WTC11 (cell line): ENCODE measurements around the gene MAGI2. TPM values are rescaled to one million over a fixed set of nuclear protein-coding genes. Genes with fewer than 3 reads are reported as not detected.

Experiments used
- ATAC-seq: fragments of 200-7000 bp; cut with Tn5 transposase; 2 replicates; pipeline ENCODE4 v1.10.0; 2021; ENCODE audit warnings: mild to moderate bottlenecking, moderate library complexity
- CTCF ChIA-PET: fragments of 300-600 bp; sonication (Branson Sonifier 250); formaldehyde crosslinking; loops from one replicate; lab custom pipeline; 2021; ENCODE audit warnings: antibody characterized with exemption; lab: Charles Lee
- POLR2A ChIA-PET: fragments of 350-600 bp; sonication (Branson Sonifier 250); formaldehyde crosslinking; loops from one replicate; lab custom pipeline; 2021; ENCODE audit warnings: antibody characterized with exemption; lab: Charles Lee
- DNase-seq: peaks from one replicate; pipeline ENCODE4 v3.0.0; 2021; ENCODE audit warnings: low spot score
- H3K27ac Mint-ChIP-seq: 2 replicates; pipeline ENCODE4 v1.8.0; 2021; ENCODE audit warnings: mixed read lengths
- H3K27me3 Mint-ChIP-seq: 2 replicates; pipeline ENCODE4 v1.8.0; 2021; ENCODE audit warnings: low read depth, mild to moderate bottlenecking, moderate library complexity, mixed read lengths
- H3K36me3 Mint-ChIP-seq: 2 replicates; pipeline ENCODE4 v1.8.0; 2021; ENCODE audit warnings: mixed read lengths
- H3K4me1 Mint-ChIP-seq: 2 replicates; pipeline ENCODE4 v1.8.0; 2022; ENCODE audit warnings: mixed read lengths
- H3K4me3 Mint-ChIP-seq: 2 replicates; pipeline ENCODE4 v1.8.0; 2021; ENCODE audit warnings: mild to moderate bottlenecking, moderate library complexity, mixed read lengths
- H3K9me3 Mint-ChIP-seq: 2 replicates; pipeline ENCODE4 v1.8.0; 2021; ENCODE audit warnings: mixed read lengths
- CDX4 ChIP-seq: fragments of 250-450 bp; sonication (Bioruptor Pico); IDR thresholded peaks from 2 replicates; pipeline ENCODE4 v1.9.0; 2021; ENCODE audit warnings: moderate library complexity, mild to moderate bottlenecking, inconsistent platforms, borderline replicate concordance
- FOXP4 ChIP-seq: sonication (generic); formaldehyde crosslinking; IDR thresholded peaks from 2 replicates; pipeline ENCODE4 v1.8.0; 2022; ENCODE audit warnings: mild to moderate bottlenecking, missing genetic modification reagents
- GABPB1 ChIP-seq: sonication (generic); formaldehyde crosslinking; IDR thresholded peaks from 2 replicates; pipeline ENCODE4 v1.8.1; 2023; ENCODE audit warnings: mild to moderate bottlenecking, missing genetic modification reagents
- KAT7 ChIP-seq: sonication (generic); formaldehyde crosslinking; IDR thresholded peaks from 2 replicates; pipeline ENCODE4 v1.8.1; 2023; ENCODE audit warnings: missing genetic modification reagents, mild to moderate bottlenecking, borderline replicate concordance
- MXD4 ChIP-seq: fragments of 250-450 bp; sonication (Bioruptor Pico); IDR thresholded peaks from 2 replicates; pipeline ENCODE4 v1.8.0; 2021; ENCODE audit warnings: mild to moderate bottlenecking, moderate library complexity, borderline replicate concordance
- MYBL2 ChIP-seq: sonication (generic); formaldehyde crosslinking; IDR thresholded peaks from 2 replicates; pipeline ENCODE4 v1.8.1; 2023; ENCODE audit warnings: mild to moderate bottlenecking, moderate library complexity, missing genetic modification reagents
- NFE2L1 ChIP-seq: sonication (generic); formaldehyde crosslinking; IDR thresholded peaks from 2 replicates; pipeline ENCODE4 v1.8.1; 2023; ENCODE audit warnings: missing genetic modification reagents
- NR3C1 ChIP-seq: sonication (generic); formaldehyde crosslinking; conservative IDR thresholded peaks from 2 replicates; pipeline ENCODE4 v1.8.1; 2023; ENCODE audit warnings: low read depth, mild to moderate bottlenecking, missing genetic modification reagents
- OVOL2 ChIP-seq: fragments of 250-450 bp; sonication (Bioruptor Pico); IDR thresholded peaks from 2 replicates; pipeline ENCODE4 v1.9.0; 2021; ENCODE audit warnings: mild to moderate bottlenecking, borderline replicate concordance
- PRRX2 ChIP-seq: fragments of 250-450 bp; sonication (Bioruptor Pico); IDR thresholded peaks from 2 replicates; pipeline ENCODE4 v1.8.0; 2021; ENCODE audit warnings: mild to moderate bottlenecking
- SMAD4 ChIP-seq: sonication (generic); formaldehyde crosslinking; IDR thresholded peaks from 2 replicates; pipeline ENCODE4 v1.8.0; 2022; ENCODE audit warnings: mild to moderate bottlenecking, missing genetic modification reagents
- SP1 ChIP-seq: sonication (generic); formaldehyde crosslinking; conservative IDR thresholded peaks from 2 replicates; pipeline ENCODE4 v1.8.1; 2022; ENCODE audit warnings: missing genetic modification reagents
- USF1 ChIP-seq: sonication (generic); formaldehyde crosslinking; IDR thresholded peaks from 2 replicates; pipeline ENCODE4 v1.8.0; 2022; ENCODE audit warnings: mild to moderate bottlenecking, missing genetic modification reagents
- ZNF232 ChIP-seq: sonication (generic); formaldehyde crosslinking; IDR thresholded peaks from 2 replicates; pipeline ENCODE4 v1.8.0; 2022; ENCODE audit warnings: mild to moderate bottlenecking, missing genetic modification reagents
- ZNF423 ChIP-seq: fragments of 250-450 bp; sonication (Bioruptor Pico); IDR thresholded peaks from 2 replicates; pipeline ENCODE4 v2.1.2; 2022; ENCODE audit warnings: mild to moderate bottlenecking, moderate library complexity
- total RNA-seq: library from RNA; stranded (reverse); gene quantifications from 3 replicates; pipeline ENCODE4 v1.2.3, GENCODE V29; 2021
- TF ChIP-seq, protein P1 (sequence below): sonication (generic); formaldehyde crosslinking; IDR thresholded peaks from 2 replicates; pipeline ENCODE4 v1.8.1; 2022; ENCODE audit warnings: low read depth, mild to moderate bottlenecking, moderate library complexity, missing genetic modification reagents, borderline replicate concordance
- TF ChIP-seq, protein P2 (sequence below): sonication (generic); formaldehyde crosslinking; IDR thresholded peaks from 2 replicates; pipeline ENCODE4 v1.8.0; 2022; ENCODE audit warnings: missing genetic modification reagents
- TF ChIP-seq, protein P3 (sequence below): sonication (generic); formaldehyde crosslinking; conservative IDR thresholded peaks from 2 replicates; pipeline ENCODE4 v1.8.1; 2023; ENCODE audit warnings: mild to moderate bottlenecking, low read depth, missing genetic modification reagents, moderate library complexity
- TF ChIP-seq, protein P4 (sequence below): fragments of 250-450 bp; sonication (Bioruptor Pico); IDR thresholded peaks from 2 replicates; pipeline ENCODE4 v1.9.0; 2021; ENCODE audit warnings: mild to moderate bottlenecking

The MAGI2 gene
- total RNA-seq, 1 experiment from 2014 or later = 26.6 TPM

- TF ChIP-seq, protein P1, sequence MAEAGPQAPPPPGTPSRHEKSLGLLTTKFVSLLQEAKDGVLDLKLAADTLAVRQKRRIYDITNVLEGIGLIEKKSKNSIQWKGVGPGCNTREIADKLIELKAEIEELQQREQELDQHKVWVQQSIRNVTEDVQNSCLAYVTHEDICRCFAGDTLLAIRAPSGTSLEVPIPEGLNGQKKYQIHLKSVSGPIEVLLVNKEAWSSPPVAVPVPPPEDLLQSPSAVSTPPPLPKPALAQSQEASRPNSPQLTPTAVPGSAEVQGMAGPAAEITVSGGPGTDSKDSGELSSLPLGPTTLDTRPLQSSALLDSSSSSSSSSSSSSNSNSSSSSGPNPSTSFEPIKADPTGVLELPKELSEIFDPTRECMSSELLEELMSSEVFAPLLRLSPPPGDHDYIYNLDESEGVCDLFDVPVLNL (CRISPR knock-in tag) = no peak
- no peak for TF ChIP-seq KAT7 (CRISPR knock-in tag)
- TF ChIP-seq NFE2L1 (CRISPR knock-in tag) = no peak
- TF ChIP-seq, protein P2, sequence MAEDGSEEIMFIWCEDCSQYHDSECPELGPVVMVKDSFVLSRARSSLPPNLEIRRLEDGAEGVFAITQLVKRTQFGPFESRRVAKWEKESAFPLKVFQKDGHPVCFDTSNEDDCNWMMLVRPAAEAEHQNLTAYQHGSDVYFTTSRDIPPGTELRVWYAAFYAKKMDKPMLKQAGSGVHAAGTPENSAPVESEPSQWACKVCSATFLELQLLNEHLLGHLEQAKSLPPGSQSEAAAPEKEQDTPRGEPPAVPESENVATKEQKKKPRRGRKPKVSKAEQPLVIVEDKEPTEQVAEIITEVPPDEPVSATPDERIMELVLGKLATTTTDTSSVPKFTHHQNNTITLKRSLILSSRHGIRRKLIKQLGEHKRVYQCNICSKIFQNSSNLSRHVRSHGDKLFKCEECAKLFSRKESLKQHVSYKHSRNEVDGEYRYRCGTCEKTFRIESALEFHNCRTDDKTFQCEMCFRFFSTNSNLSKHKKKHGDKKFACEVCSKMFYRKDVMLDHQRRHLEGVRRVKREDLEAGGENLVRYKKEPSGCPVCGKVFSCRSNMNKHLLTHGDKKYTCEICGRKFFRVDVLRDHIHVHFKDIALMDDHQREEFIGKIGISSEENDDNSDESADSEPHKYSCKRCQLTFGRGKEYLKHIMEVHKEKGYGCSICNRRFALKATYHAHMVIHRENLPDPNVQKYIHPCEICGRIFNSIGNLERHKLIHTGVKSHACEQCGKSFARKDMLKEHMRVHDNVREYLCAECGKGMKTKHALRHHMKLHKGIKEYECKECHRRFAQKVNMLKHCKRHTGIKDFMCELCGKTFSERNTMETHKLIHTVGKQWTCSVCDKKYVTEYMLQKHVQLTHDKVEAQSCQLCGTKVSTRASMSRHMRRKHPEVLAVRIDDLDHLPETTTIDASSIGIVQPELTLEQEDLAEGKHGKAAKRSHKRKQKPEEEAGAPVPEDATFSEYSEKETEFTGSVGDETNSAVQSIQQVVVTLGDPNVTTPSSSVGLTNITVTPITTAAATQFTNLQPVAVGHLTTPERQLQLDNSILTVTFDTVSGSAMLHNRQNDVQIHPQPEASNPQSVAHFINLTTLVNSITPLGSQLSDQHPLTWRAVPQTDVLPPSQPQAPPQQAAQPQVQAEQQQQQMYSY (CRISPR knock-in tag) = no peak
- TF ChIP-seq GABPB1 (CRISPR knock-in tag) = no peak
- no peak for TF ChIP-seq FOXP4 (CRISPR knock-in tag)
- no peak for TF ChIP-seq ZNF423
- TF ChIP-seq PRRX2 (CRISPR knock-in tag) = no peak
- no peak for TF ChIP-seq OVOL2 (CRISPR knock-in tag)
- TF ChIP-seq, all 79 proteins: peak for 0
Measured at GRCh38 chr7:78904983-78905382, 548.5 kb downstream of the MAGI2 start (continued).

DNA sequence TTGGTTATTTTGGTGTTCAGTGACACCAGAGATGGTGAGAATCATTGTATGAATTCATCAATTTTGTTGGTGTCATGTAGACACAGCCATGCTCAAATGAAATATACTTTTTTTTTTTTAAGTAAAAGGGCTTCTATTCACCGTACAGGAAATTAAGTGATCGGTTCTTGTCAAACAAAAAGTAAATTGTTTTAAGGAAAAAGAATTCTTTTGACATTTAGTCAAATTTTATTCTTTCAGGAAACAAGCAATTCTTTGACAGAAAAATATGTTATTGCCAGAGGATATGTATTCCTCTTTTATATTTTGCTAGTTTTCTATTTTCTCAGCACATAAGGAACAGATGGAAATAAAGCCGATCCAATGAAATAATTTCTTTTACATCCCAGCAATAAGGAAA lies 551.9 kb downstream of the MAGI2 start:
- Mint-ChIP-seq H3K4me1 (peaks cover 8% of the 10 kb centered on the region), H3K36me3 (no peaks in the 10 kb centered on the region)

DNA sequence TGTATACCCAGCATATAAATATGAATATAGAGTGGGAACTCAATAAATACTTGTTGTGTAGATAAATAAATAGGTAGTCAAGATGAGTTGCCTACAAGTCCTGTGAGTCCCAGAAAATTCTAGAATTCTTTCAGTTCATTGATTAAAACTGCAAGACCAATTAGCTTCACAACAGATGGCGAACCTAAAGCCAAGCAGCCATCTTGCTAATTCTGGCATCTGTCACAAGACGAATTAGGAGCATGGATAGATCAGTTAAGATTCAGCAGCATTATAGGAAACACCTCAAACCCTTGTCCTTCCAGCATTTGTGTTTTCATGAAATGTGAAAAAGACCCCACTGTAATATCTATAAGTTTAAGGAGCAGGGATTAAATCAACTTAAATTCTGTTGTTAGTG lies 552.7 kb downstream of the MAGI2 start:
- Mint-ChIP-seq H3K27me3 (no peaks in the 10 kb centered on the region), H3K9me3 (peaks cover 10% of the 10 kb centered on the region), H3K27ac (no peak overlapping the region), H3K4me3 (no peak overlapping the region), H3K36me3 (no peaks in the 10 kb centered on the region), H3K4me1 (peaks cover 8% of the 10 kb centered on the region)
- ChIA-PET CTCF (interaction anchor here (0.9 kb wide), 1 partner anchor 390 kb away, joined by 3 read pairs; no protein-coding TSS in a partner anchor), POLR2A (no interaction called here)
- DNase-seq (no peak), ATAC-seq (no peak)
- TF ChIP-seq CDX4 (CRISPR knock-in tag) = no peak
- no peak for TF ChIP-seq SMAD4 (CRISPR knock-in tag)
- TF ChIP-seq USF1 = no peak
- TF ChIP-seq, protein P3, sequence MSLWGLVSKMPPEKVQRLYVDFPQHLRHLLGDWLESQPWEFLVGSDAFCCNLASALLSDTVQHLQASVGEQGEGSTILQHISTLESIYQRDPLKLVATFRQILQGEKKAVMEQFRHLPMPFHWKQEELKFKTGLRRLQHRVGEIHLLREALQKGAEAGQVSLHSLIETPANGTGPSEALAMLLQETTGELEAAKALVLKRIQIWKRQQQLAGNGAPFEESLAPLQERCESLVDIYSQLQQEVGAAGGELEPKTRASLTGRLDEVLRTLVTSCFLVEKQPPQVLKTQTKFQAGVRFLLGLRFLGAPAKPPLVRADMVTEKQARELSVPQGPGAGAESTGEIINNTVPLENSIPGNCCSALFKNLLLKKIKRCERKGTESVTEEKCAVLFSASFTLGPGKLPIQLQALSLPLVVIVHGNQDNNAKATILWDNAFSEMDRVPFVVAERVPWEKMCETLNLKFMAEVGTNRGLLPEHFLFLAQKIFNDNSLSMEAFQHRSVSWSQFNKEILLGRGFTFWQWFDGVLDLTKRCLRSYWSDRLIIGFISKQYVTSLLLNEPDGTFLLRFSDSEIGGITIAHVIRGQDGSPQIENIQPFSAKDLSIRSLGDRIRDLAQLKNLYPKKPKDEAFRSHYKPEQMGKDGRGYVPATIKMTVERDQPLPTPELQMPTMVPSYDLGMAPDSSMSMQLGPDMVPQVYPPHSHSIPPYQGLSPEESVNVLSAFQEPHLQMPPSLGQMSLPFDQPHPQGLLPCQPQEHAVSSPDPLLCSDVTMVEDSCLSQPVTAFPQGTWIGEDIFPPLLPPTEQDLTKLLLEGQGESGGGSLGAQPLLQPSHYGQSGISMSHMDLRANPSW (CRISPR knock-in tag) = no peak
- TF ChIP-seq MYBL2 (CRISPR knock-in tag) = no peak
- TF ChIP-seq SP1 (CRISPR knock-in tag) = no peak
- no peak for TF ChIP-seq MXD4 (CRISPR knock-in tag)

More for the DNA sequence above, 551.9 kb downstream of the MAGI2 start:
- Mint-ChIP-seq H3K27me3 (no peaks in the 10 kb centered on the region), H3K4me3 (no peak overlapping the region), H3K9me3 (peaks cover 10% of the 10 kb centered on the region), H3K27ac (no peak overlapping the region)
- POLR2A ChIA-PET = no interaction called here
- ATAC-seq = no peak
- no peak for TF ChIP-seq ZNF232 (CRISPR knock-in tag)
- TF ChIP-seq ZNF423 = no peak
- TF ChIP-seq NR3C1 (CRISPR knock-in tag) = no peak
- TF ChIP-seq KAT7 (CRISPR knock-in tag) = no peak
- TF ChIP-seq, protein P4, sequence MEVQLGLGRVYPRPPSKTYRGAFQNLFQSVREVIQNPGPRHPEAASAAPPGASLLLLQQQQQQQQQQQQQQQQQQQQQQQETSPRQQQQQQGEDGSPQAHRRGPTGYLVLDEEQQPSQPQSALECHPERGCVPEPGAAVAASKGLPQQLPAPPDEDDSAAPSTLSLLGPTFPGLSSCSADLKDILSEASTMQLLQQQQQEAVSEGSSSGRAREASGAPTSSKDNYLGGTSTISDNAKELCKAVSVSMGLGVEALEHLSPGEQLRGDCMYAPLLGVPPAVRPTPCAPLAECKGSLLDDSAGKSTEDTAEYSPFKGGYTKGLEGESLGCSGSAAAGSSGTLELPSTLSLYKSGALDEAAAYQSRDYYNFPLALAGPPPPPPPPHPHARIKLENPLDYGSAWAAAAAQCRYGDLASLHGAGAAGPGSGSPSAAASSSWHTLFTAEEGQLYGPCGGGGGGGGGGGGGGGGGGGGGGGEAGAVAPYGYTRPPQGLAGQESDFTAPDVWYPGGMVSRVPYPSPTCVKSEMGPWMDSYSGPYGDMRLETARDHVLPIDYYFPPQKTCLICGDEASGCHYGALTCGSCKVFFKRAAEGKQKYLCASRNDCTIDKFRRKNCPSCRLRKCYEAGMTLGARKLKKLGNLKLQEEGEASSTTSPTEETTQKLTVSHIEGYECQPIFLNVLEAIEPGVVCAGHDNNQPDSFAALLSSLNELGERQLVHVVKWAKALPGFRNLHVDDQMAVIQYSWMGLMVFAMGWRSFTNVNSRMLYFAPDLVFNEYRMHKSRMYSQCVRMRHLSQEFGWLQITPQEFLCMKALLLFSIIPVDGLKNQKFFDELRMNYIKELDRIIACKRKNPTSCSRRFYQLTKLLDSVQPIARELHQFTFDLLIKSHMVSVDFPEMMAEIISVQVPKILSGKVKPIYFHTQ (CRISPR knock-in tag) = no peak
- TF ChIP-seq, all 79 proteins: peak for 0
- CTCF ChIA-PET = interaction anchor here (0.9 kb wide), 1 partner anchor 391 kb away, joined by 3 read pairs; no protein-coding TSS in a partner anchor
- DNase-seq = no peak
